Suppressor macrophage (primary cell): Measurements from ENCODE around the gene PXDC1.
A peak's percentile ranks its signal among the peaks of the same experiment; 100 is the strongest.
"Not testable (repeated sequence)": the region's sequence is repeated elsewhere in the genome, so short reads cannot be mapped to it uniquely, and the experiment has no call there.

Experiments
- DNase-seq, 4 experiments: peaks; one replicate each; pipeline ENCODE4 v3.0.0-alpha.2; 2020 to 2022

PXDC1 gene

DNA sequence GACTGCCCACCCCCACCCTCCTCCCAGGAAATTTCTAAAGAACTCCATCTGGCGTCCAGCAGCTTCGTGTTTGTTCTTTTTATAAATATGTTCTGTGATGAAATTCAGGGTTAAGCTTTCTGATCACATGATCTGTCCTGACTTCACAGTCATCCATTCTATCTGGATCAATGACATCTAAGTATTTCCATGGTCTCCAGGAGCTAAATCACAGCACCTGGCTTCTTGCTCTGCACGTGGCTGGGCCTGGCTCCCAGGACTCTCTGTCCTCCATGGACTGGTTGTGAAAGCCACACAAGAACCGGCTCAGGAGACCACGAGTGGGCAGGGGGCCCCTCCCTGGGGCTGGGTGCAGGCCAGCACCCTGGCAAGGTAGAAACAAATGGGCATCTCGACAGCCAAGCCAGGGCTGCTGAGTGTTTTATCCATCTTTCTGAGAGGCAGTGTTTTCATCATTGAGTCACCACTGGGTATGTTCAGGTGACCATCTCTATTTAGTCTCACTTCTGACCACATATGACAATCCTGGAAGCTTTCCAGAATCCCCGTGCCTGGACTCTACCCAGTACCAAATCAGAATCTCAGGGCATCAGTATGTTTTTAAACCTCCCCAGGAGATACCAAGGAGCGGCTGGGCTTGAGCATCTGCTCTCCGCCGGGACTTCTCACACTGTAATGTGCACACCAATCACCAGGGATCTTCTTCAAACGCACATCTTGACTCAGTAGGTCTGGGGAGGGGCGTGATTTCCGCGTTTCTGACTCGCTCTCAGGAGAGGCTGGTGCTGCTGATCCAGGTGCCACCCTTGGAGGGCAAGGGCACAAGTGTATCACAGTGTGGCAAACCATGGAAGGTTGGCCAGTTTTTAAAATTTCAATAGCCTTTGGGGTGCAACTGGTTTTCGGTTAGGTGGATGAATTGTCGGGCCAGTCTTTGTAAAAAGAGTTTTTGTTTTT, 31.6 kb upstream of the PXDC1 start:
- DNase-seq, result no peak

DNA sequence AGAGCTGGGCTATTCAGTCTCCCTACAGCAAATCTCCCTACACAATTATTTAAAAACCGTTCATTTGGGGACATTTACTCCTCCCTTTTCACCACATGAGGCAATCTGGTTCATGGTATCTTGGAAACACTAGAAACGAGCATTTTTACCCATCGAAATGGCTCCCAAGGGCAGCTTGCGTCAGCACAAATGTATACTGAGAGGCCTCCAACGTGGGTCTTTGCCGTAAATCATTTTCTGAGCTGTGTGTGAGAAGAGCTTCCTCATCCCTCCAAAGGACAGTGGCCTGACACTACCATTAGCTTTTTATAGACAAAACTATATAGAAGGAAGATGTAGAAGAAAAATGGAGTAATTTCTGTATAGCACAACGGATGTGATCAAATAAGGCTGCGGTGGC, 30.0 kb upstream of the PXDC1 start:
- no peak for DNase-seq

DNA sequence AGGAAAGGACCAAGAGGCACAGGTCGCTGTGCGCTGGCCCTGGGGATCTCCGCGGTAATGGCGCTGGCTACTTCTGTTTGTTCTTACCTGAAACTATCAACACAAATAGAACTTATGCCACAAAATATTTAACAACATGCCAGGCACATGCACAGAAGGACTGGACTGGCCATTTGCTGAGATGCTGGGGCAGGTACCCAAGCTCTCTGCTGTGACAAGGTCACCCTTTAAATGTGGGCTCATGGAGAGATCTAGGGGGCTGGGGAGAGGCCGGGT, 28.0 kb upstream of the PXDC1 start:
- DNase-seq, result no peak

DNA sequence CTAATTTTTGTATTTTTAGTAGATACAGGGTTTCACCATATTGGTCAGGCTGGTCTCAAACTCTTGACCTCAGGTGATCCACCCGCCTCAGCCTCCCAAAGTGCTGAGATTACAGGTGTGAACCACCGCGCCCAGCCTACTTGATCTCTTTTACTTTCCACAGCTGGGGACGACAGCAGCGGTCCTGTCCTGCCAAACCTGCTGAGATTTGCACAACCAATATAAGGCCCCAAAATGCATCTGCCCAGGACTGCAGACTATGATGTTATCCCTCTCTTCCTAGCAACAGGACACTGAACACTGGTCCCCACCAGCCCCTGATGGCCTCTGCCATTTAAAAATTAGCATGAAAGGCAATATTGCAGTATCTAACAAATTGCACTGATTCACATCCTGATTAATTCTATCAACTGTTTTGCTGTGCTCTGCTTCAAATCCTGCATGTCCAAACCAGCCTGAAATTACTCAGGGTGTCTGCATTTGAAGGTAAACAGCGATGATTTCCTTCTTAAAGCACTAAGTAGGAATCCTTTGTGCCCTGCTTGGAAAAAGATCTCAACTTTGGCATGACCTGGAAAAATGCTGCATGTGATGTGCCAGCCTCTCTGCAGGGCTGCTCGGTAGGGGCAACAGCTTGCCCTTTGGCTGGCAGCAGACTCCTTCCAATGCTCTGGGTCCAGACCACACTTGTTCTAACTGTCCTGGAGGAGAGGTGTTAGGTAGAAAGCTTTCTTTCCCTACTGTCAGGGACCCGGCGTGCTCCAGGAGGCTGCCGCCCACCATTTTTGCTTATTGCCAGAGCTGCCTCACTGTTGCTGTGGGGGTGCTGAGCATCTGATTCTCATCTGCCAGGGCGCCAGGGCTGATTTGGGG, 27.4 kb upstream of the PXDC1 start:
- DNase-seq, result no peak

DNA sequence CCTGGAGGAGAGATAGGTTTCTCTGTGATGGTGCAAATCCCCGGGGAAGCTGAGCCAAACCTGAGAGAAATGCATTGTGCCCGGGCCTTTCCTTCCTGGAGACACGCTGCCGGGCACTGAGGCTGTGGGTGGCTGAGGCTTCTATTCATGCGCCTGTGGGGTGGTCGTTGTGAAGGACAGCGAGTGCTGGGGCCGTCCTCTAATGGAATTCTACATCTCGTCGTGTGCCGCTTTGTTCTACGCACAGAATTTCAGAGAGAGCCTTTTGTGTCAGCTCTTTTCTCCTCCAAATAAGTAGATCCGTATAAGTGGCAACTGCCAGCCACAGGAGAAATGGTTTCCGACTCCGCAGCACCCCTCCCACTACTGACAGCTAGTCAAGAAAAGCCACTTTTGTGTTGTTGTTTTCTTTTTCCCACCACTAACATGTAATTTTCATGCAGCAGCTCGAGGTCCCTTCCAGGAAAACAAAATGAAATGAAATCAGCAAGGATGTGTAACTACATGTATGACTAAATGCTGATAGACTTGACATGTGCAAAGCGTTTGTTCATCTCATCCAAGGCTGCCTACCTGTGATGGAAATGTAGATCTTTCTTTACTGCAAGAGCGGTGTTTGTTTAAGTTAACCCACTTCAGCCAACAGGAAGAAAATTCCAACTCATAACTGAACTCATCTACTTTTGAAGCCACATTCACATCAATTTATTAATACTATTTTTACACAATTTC, 26.4 kb upstream of the PXDC1 start:
- no peak for DNase-seq

DNA sequence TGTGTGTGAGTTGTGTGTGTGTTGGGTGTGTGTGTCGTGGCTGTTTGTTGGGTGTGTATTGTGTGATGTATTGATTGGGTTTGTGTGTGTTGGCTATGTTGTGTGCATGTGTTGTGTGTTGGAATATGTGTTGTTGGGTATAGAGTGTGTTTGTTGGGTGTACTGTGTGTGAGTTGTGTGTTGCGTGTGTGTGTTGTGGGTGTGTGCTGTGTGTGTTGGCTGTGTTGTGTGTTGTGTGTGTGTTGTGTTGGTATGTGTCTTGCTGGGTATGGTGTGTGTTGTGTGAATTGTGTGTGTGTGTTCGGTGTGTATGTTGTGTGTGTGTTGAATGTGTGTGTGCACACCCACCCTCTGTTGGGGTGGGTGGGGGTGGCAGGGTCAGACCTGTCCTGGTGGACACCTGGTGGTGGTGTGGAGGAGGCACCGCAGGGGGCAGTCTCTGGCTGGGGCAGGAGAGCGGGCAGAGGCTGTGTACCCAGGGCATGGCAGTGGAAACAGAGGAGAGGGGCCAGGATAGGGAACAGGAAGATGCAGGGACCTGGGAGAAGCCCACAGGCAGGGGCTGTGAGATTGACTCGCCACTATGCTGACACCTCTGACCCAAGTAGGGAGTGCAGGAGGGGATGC, 25.5 kb upstream of the PXDC1 start:
- DNase-seq, result no peak

DNA sequence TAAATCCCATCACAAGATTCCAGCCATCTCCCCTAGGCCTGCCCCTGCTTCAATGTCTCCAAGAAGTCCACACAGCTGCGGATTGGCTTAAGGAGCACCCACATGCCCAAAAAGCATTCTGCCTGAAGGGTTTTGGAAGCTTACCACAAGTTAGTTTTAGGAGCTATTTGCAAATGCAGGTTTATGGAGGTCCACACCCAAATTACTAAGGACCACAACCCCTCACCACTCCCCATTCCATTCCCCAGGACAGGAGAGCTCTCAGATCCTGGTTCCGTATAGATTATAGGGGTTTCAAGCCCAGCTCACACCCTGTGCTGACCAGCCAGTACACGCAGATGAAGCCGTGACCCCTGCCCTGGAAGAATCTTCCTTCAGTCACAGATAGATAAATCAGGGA, 24.3 kb upstream of the PXDC1 start:
- DNase-seq, result no peak

DNA sequence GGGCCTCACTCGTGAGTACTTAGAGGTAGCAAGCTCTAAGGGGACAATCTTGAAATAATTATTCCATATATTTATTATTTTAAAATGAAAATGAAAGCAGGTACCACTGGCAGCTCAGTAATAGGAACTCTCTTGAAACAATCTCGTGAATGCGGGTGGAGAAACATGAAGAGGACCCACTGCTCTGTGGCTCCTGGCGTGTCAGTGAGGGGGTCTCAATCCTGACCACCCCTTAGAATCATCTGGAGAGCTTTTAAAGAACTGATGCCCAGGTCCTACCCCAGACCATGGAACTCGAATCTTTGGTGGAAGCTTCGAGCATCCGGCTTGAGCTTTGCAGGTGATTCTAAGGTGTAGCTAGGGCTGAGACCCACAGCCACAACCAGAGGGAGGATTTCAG, 23.9 kb upstream of the PXDC1 start:
- DNase-seq, result no peak

DNA sequence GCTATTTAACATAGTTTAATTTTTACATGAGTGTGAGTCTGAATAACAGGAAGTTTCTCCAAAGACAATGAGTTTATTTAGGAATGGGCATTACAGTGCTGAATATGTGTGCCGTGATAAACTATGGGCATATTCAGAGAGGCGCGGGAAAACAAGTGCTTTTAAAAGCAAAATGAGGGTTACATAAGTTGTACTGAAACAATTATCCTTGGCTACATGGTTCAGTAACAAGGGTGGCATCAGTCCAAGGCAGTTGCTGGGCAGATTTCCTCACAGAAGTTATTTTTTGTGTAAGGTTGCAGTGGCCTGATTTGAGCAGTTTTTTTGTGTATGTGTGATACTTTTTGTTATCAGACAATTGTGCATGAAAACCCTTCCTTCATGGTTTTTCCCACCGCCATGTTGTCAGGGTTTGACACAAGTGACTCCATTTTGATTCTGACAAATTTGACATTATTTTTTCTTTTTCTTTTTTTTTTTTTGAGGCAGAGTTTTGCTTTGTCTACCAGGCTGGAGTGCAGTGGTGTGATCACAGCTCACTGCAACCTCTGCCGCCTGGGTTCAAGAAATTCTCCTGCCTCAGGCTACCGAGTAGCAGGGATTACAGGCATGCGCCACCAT, 22.3 kb upstream of the PXDC1 start:
- no peak for DNase-seq

DNA sequence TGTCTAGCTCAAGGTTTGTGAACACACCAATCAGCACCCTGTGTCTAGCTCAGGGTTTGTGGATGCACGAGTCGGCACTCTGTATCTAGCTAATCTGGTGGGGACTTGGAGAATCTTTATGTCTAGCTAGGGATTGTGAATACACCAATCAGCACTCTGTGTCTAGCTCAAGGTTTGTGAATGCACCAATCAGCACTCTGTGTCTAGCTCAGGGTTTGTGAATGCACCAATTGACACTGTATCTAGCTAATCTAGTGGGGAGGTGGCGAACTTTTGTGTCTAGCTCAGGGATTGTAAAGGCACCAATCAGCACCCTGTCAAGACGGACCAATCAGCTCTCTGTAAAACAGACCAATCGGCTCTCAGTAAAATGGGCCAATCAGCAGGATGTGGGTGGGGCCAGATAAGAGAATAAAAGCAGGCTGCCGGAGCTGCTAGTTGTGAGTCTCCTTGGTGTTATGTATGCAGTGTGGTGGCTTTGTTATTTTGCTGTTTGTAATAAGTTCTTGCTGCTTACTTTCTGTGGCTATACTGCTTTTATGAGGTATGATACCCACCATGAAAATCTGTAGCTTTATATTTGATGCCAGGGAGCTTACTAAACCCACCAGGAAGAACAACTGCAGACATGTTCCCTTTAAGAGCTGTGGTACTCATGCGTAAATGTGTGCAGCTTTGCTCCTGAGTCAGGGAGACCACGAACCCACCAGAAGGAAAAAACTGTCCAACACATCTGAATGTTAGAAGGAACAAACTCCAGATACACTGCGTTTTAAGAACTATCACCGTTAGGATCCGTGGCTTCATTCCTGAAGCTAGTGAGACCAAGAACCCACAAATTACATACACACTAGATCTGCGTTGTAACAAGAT, 20.9 kb upstream of the PXDC1 start:
- not testable (repeated sequence) for DNase-seq

DNA sequence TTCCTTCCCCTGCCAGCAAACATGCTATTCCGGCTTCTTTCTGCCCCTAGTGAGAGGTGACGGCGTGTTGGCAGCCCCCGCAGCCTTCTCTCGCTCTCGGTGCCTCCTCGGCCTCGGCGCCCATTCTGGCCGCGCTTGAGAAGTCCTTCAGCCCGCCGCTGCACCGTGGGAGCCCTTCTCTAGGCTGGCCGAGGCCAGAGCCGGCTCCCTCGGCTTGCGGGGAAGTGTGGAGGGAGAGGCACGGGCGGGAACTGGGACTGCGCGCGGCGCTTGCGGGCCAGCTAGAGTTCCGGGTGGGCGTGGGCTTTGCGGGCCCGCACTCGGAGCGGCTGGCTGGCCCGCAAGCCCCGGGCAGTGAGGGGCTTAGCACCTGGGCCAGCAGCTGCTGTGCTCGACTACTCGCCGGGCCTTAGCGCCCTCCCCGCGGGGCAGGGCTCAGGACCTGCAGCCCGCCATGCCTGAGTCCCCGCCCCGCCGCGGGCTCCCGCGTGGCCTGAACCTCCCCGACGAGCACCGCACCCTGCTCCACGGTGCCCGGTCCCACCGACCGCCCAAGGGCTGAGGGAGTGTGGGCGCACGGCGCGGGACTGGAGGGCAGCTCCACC, 20.0 kb upstream of the PXDC1 start:
- DNase-seq, result no peak

DNA sequence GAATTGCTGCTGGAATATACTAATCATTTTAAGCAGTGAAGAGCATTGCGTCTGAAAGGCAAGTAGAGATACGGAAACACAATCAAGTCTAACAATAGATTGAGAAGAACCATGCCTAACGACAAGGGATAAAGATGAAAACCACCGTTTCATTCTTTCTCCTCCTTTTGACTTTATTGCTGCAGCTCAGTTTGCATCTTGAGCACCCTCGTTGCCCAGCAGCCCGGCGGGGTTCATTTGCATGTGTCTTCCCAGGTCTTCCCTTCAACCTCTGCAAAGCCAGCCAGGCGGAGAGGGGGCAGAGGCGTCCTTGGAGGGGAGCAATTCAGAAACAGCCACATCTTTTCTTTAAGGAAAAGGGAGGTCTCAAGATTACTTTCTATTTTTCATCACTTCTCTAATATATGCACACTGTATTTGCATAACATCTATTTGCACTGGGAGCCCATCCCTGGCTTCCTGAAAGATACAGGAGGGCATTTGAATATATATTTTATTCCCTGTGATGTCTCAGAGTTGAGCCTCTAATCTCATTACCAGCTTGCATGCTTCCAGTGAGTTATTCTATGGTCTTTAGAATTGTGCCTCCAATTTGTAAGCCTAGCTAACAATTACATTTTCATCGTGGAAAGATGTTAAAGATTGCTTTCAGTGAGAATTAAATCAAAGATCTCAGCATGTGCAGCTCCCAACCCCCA, 18.7 kb upstream of the PXDC1 start:
- DNase-seq, result no peak

DNA sequence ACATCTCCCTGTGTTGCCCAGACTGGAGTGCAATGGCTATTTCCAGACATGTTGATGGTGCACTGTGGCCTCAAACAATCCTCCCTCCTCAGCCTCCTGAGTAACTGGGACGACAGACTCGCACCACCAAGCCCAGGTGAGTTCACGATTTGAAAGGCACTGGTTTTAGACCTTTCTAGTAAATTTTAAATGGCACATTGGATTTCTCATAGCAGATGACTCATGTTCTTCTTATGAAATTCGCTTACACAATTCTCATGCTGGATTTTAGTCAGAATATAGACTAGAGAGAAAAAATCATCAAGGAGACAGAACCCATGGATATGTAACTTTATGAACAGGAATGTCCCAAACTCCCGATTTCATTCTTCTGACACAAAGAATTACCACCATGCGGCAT, 18.1 kb upstream of the PXDC1 start:
- DNase-seq, result peak in 2 of 4 experiments; percentile 63 to 69

DNA sequence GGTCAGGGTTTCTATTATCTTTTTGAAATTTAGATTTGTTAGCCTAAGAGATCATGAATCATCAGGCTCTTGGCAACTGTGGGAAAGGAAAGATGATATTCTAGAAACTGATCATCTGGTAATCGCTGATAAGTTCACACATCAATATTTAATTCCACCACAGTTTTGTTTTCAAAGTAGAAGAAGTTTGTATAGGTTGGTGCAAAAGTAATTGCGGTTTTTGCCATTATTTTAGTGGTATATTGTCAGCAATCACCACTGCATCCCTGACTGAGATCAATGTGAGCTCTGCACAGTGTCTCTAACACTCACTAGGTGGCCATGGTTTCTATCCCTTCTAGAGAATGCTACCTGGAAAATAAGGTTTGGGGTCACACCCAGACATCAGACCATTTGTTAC, 17.0 kb upstream of the PXDC1 start:
- DNase-seq, result no peak

DNA sequence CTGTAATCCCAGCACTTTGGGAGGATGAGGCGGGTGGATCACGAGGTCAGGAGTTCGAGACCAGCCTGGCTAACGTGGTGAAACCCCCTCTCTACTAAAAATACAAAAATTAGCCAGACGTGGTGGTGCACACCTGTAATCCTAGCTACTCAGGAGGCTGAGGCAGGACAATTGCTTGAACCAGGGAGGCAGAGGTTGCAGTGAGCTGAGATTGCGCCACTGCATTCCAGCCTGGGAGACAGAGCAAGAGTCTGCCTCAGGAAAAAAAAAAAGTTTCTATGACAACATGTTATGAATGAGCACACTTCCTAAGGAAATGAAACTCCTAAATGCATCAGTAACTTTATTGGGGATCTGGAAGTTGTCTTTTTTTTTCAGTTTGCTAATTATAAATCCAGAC, 16.0 kb upstream of the PXDC1 start:
- peak; percentile 29 to 83 (median 60) for DNase-seq

DNA sequence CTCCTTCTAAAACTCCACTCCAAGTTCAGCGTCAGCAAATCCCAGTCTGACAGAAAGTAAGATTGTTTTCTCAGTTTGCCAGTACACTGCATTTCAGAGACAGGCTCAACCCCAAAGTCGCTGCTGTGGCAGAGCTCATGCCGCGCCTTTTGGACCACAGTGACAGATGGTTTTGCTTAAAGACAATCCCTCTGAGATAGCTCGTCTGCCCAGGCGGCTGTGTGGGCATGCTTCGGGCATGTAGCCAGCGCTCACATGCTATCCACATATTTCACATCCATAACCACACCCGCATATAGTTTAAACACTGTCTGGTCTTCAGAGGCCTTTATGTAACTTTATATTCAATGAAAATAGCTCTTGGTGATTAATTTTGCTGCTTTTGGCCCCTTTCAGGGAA, 14.7 kb upstream of the PXDC1 start:
- DNase-seq, result no peak

DNA sequence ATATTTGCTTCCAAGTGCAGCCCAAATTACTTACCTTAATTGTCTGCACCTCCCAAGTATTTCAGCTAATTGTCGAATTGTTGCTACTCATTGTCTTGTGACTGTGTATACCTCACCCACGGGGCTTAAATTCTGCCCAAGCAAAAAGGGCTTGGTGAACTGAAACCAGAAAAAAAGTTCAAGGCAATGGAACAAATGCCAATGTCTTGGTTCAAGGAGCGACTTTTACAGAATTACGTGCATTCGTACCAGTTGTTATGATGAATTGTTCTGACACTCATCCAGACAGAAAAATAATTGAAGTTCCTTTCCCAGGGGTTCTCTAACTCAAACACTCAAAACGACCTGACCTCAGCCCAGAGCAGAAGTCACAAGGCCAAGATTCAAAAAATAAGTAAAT, 13.9 kb upstream of the PXDC1 start:
- peak in 3 of 4 experiments; percentile 24 to 33 (median 24) for DNase-seq

DNA sequence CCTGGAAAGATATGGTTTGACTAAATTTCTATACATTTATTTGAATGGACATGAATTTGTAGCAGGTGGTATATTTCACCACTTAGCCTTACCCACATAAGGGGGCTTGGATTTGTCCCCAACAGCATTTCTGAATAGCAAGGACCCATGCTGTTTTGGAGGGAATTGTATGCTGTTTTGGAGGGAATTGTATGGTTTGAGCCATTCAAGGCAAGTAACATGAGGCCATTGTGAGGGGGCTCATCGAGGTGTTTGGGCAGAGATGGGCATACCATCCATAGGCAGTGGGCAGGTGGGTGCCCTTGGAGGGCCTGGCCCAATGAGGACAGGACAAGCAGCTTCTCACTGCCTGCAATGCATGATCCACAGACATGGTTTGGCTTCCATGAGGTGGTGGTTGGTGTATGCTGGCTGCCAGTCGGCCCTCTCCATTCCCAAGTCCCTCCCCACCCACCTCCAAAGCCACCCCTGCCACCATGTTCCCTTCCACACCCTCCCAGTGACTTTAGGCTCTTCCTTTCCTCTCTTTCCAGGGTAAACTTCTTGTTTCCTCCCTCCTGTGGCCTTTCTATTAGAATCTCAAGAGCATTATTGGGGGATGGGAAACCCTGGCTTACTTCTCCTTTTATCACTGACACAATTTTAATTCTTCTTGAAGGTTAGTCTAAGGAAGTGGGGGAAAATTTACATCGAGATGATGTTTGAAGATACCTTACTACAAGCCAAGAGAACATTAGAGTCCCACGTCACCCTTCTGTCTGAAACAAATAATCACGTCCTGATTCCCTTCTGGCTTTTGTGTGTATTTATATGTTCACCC, 13.2 kb upstream of the PXDC1 start:
- peak; percentile 41 to 78 (median 66) for DNase-seq

DNA sequence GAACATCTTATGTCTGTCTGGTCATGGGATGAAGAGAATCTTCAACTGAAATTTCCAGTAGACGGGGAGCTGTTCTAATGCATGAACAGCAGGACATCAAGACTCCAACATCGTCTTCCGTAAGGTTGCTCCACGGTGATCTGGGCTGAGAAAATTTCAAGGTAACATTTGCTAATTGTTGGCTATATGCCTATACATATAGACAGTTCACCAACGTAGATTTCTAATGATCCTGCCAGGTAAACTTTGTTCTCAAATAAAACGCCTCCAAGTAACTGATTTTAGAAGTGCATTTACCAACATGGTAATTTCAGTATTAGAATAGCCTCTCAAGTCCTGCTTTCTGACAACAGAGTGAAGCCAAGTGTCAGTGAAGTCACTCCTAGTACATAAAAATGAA, 11.3 kb upstream of the PXDC1 start:
- no peak for DNase-seq
